ENCODE data around the gene KCNJ1.

The KCNJ1 gene

GRCh38 chr11:128882451-128882850 is 15.4 kb upstream of the KCNJ1 start:
- no peak for DNase-seq (ENCODE audit: low read depth in 2 of 2)

GRCh38 chr11:128881221-128881620 is 14.1 kb upstream of the KCNJ1 start:
- DNase-seq (ENCODE audit: low read depth in 2 of 2): no peak

DNA sequence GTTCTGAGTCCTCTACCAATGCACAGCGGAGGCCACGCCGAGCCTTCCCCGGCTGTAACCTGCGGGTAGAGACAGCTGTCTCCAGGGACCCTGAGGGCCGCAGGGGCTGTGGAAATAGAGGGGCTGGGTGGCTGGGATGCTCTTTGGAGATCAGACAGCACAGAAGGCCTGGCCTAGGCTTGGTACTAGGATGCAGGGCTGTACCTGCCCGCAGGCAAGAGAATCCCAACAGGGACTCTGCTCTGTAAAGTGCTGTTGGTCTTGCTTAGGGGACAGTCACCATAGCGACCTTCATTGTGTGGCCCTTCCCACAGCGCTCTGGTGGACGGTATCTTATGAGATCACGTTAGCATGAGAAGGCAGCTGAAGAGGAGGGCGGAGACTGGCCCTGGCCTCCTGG is 12.7 kb upstream of the KCNJ1 start:
- no peak for DNase-seq (ENCODE audit: low read depth in 2 of 2)

DNA sequence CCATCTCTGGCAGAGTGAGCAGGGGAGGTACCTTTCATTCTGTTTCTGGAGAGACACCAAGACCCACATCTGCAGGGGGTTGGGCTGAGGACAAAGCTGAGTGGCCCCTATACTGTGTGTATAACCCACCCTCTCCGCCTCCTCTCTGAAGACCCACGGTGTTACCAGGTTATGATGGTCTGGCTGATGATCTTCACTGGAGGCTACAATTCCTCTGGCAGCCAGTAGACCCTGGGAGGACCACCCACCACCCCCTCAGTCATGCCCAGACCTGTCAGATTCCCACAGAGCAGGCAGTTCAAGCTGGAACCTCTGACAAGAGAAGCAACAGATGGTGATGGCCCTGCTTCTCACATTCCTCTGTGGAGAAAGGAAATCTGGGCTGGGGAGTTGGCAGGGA is 11.4 kb upstream of the KCNJ1 start:
- no peak for DNase-seq (ENCODE audit: low read depth in 2 of 2)

DNA sequence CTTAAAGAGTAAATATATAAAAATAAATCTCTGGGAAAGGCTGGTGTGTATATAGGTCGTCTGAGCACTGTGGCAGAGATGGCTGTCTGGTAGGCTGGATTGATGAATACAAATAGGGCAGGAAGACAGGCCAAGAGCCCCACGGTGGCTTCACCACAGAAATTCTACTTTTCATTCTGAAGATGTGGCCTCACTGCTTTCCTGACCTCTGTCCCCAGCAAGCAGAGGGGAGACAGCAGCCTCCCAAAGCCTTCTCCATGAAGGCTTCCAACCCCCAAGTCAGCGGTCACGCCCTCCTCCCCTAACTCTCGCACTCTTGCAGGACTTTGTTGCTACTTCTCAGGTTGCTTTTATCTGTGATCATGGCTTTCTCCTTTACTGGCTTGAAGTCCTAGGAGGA is 10.6 kb upstream of the KCNJ1 start:
- DNase-seq (ENCODE audit: low read depth in 2 of 2): no peak

- DNase-seq (ENCODE audit: low read depth in 2 of 2): no peak
Observed at GRCh38 chr11:128876133-128876650, 9.1 kb upstream of the KCNJ1 start.

GRCh38 chr11:128874427-128874826 is 7.3 kb upstream of the KCNJ1 start:
- DNase-seq (ENCODE audit: low read depth in 2 of 2): no peak

DNA sequence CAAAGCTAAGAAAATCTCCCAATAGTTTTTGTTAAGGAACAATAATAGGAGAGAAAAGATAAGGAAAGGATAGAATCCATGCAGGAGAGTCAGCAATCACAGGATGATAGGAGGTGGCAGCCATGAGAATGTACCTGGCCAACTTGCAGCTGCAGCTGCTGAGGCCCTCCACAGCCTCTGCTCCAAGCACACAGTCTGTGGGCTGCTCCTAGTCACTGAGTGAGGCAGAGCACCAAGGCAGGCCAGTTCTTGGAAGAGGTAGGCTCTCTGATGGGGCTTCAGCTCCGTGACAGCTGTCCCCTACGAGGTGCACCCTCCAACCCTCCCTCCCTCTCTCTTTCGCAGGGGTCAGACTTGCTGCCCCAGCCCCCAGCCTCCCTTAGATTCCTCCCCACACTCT is 5.5 kb upstream of the KCNJ1 start:
- DNase-seq (ENCODE audit: low read depth in 2 of 2): no peak

GRCh38 chr11:128872094-128872493 is 5.0 kb upstream of the KCNJ1 start:
- DNase-seq (ENCODE audit: low read depth in 2 of 2): no peak

DNA sequence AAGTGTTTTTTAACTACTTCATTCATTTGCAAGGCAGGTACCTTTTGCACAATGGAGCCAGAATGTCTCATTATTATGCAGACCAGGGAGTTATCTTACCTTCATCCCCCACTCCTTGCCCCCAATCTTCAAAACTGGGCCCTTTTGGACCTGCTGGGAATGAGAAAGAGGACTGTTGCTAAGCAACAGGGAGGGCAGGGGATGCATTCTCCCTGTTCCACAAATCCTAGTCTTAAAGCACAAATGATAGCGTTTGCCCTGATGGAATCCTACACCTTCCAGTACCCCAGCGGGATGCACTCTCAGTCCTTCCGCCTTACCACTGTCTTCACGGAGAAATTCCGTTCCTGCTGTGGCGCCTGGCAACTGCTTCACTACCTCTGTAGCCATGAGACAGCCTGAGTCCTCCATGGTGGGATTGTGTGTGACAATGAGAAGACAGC is 4.1 kb upstream of the KCNJ1 start:
- DNase-seq (ENCODE audit: low read depth in 2 of 2): no peak

- DNase-seq (ENCODE audit: low read depth in 2 of 2): no peak
Observed at GRCh38 chr11:128868841-128869671, 2.0 kb upstream of the KCNJ1 start.

- DNase-seq (ENCODE audit: low read depth in 2 of 2): no peak
Observed at GRCh38 chr11:128865490-128865889, 1.6 kb downstream of the KCNJ1 start.

DNA sequence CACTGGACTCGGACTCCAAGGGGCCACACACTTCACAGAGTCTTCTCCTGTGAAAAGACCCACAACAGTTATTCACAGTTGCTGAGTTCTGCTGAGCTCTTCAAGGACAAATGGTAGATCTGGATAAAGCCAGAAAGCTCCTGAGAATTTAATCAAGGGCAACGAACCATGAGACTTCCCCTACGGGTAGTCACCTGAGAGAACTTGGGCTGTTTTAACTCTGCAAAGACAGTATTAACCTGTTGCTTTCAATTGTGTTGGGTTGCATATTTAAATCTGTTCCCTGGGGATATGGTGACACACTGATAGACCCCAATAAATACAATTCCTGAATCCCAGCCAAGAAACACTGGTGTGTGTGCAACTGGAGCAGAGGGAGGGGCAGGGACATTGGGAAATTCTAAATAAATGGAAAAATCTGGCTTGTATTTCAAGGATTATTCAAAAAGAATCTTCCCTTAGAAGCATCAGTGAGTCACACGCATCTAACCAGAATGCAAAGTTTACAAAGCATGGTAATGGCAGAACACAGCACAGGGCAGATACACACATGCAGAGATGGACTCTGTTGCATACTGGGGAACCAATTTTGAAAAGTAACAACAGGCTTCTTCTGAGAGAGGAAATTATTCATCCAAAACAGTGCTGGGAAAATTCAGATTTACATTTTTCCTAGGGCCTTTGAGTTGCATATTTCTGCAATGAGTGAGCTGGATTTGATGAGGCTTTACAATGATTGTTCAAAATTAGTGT is 4.0 kb downstream of the KCNJ1 start:
- no peak for DNase-seq (ENCODE audit: low read depth in 2 of 2)

DNA sequence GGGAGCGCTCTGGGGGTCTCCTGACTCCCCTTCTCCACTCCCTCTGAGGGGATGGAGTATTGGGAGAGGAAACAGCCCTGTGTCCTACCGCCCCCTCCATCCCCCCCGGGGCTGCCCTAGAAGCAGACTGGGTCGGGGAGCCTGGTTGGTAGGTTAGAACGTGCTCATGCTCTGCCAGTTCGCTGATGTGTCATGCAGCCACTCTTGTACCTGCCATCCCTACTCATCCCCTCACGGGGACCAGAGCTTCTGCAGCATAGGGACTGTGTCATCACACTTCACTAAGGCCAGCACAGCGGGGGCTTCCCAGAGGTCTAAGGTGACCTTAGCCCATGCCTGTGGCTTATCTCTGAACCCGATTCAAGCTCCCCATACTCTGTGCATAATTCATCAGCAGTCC is 4.7 kb downstream of the KCNJ1 start:
- no peak for DNase-seq (ENCODE audit: low read depth in 2 of 2)

GRCh38 chr11:128860571-128861361 is 6.3 kb downstream of the KCNJ1 start:
- no peak for DNase-seq (ENCODE audit: low read depth in 2 of 2)

- peak; percentile 54 to 62 for DNase-seq (ENCODE audit: low read depth in 2 of 2)
Observed at GRCh38 chr11:128859563-128860441, 7.3 kb downstream of the KCNJ1 start.

- DNase-seq (ENCODE audit: low read depth in 2 of 2): no peak
Observed at GRCh38 chr11:128857341-128857740, 9.8 kb downstream of the KCNJ1 start.

- no peak for DNase-seq (ENCODE audit: low read depth in 2 of 2)
Observed at GRCh38 chr11:128856241-128856640, 10.9 kb downstream of the KCNJ1 start.

DNA sequence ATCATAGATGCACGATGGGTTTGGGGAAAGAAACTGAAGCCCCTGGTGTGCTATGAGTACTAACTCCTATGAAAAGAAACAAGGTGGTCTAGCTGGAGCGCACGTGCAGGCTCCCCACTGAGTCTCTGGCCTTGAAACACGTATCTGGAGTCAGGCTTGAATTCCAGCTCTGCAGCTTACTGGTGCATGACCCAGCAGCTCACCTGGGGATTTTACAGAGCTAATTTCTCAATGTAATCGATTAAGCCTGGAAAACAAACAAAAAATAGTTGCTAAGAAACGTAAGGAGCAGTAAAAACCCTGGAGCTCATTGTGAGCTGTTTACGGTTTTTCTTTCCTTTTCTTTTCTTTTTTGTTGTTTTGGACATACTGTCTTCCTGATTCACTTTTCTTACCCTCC is 12.3 kb downstream of the KCNJ1 start:
- DNase-seq (ENCODE audit: low read depth in 2 of 2): no peak

GRCh38 chr11:128853559-128853958 is 13.5 kb downstream of the KCNJ1 start:
- no peak for DNase-seq (ENCODE audit: low read depth in 2 of 2)
